Fibroblast of skin of abdomen (primary cell): ENCODE results near the gene KCNJ14. TPM values are rescaled to one million over a fixed set of nuclear protein-coding genes. Genes with fewer than 3 reads are reported as not detected.

ENCODE experiments used
- DNase-seq: peaks from one replicate; pipeline ENCODE4 v3.0.0-alpha.2; 2013
- polyA plus RNA-seq, 2 experiments: library from polyadenylated mRNA; unstranded; fragments of 120-200 nt; gene quantifications; one replicate each; pipeline ENCODE4 v1.2.1, GENCODE V29; 2013; ENCODE audit not compliant: insufficient read length in 2 of 2

The KCNJ14 gene
- 0.46 TPM for polyA plus RNA-seq (2013, experiment 1 of 2; ENCODE audit: insufficient read length)
- polyA plus RNA-seq (2013, experiment 2 of 2; ENCODE audit: insufficient read length): 0.53 TPM

DNA sequence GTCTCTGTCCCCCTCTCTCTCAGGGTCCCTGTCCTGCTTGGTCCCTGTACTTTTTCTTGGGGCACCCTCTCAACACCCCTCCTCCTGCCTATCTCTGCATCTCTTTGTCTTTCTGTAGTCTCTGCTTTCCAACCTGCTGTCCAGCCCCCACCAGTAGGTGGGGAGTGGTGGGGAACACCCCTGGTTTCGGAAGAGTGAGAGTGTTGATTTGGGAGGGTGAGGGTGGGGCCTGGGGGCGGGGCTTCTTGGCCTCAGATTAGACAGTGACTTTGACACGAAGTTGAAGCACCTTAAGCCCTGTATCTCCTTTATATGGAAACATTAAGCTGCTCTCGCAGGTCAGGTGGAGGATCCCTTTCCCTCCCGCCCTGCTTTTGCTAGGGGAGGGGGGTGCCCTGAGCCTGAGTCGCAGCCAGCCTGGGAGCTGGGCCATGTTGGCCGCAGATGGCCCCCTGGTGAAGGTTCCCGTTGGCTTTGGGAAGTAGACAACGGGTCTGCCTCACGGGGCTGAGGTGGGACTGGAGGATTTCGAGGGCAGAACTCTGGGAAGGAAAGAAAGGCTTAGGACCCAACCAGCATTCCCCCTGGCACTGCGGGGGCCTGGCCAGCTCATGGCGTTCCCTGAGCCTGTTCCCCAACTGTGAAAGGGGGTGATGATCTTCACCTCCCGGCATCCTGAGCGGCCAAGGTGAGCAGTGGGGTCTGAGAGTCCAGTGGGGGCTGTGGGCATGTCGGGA is at the start of gene KCNJ14:
TSS of gene KCNJ14 (plus strand) at position 404 of the 737 bp plus-strand sequence. CDS start 6,151 bp downstream, outside the sequence.
- DNase-seq: no peak

DNA sequence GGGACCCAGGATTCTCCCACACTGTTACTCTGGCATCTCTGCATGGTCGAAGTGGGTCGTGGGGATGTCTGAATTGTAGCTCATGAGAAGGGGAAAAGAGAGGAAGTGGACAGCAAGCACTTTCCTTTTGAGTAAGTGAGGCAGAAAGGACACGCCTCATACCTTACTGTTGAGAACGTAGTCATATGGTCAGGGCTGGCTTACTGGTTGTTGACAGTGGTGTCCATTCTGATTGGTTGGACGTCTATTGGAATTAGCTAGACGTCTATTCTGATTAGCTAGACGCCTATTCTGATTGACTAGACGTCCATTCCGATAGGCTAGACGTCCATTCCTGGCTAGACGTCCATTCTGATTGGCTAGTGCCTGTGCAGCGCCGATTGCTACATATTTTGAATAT is 49.5 kb upstream of the KCNJ14 start:
- DNase-seq: no peak

DNA sequence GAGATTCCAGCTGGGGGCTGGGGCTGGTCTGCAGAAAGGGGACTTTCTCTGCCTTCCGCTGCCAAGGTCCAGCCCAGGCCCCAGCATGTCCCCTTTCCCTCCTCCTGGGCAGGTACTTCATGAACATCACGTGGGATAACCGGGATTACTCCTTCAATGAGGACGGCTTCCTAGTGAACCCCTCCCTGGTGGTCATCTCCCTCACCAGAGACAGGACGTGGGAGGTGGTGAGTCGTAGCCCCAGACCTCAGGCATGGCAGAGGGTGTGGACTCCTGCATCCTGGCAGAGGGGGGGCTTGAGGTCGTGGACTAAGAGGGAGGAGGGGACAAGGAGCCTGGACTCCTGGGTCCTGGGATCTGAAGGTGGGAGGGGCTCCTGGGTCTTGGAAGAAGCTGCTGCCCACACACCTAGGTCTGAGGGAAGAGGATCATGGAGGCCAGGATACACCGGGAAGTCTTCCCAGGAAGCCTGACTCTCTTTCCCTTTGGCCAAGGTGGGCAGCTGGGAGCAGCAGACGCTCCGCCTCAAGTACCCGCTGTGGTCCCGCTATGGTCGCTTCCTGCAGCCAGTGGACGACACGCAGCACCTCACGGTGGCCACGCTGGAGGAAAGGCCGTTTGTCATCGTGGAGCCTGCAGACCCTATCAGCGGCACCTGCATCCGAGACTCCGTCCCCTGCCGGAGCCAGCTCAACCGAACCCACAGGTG is 41.3 kb upstream of the KCNJ14 start:
- DNase-seq: peak; percentile 73

DNA sequence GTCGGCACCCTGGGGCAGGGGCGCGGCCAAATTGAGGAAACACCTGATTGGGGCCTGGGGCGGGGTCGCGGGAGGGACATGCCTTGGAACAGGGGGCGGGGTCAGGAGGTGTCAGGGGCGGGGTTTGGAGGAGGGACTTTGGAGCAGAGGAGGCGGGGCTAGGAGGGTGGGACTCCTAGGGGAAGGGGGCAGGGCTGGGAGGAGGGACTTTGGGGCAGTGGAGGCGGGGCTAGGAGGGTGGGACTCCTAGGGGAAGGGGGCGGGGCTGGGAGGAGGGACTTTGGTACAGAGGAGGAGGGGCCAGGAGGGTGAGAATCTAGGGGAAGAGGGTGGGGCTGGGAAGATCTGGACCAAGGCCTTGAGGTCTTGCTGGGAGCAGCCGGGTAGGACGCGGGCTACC is 40.0 kb upstream of the KCNJ14 start:
- peak; percentile 75 for DNase-seq

DNA sequence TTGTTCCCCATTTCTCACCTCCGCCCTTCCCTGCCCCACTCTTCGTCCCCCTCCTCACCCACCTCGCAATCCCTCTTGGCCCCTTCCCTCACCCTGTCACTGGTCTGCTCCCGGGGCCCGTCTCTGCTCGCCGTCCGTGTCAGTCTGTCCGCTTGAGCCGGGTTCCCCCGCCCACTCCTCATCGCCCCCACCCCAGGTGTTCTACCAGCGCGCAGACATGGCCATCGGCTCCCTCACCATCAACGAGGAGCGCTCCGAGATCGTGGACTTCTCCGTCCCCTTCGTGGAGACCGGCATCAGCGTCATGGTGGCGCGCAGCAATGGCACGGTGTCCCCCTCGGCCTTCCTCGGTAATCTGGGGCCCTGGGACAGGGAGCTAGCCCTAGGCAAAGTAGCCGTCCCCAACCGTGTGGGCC is 39.6 kb upstream of the KCNJ14 start:
- DNase-seq: no peak

DNA sequence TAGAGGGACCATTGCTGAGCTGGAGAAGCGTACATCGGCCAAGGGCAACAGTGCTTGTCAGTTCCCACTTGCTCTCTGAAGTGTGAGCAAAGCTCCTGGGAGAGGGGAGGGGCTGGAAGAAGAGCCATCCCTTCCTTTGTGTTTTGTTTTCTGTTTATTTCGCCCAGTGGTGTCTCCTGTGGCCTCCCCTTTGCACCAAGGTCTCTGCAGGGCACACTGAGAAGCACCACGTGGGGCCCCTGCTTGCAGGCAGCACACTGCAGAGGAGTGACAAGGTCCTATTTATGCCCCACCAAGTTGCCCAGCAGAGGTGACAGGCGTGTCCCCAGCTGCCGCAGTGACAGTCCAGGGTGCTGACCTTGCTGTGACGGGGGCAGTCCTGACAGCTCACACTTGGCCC is 38.0 kb upstream of the KCNJ14 start:
- DNase-seq: no peak

DNA sequence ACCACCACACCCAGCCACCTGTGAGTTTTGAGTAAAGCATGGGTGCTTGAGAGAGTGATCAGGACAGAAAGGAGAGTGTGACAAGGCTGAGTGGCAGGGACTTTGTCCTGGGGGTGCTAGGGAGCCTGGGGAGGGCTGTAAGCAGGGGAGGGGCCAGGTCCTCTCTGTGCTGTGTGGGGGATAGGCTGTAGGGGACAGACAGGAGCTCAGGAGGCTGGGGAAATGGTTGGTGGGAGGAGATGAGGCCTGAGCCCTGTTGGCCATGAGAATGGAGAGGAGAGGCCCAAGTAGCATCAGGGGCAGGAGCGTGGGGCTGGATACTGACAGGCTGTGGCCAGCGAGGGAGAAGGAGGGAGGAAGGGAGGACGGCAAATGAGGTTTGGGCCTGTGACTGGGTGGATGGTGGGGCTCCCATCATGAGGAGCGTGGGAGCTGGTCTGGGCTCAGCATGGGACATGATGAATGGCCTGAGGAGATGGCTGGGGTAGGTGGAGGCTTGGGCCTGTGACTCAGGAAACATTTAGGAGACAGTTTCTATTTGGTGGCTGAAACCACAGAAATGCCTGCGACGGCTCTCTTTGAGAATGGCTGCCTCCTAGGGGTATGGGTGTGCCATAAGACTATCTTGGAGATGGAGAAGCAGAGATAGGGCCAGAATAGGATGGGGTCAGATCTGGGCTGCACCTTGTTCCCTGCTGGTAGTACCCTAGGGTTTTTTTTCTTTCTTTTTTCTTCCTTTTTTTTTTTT is 36.9 kb upstream of the KCNJ14 start:
- peak; percentile 66 for DNase-seq

DNA sequence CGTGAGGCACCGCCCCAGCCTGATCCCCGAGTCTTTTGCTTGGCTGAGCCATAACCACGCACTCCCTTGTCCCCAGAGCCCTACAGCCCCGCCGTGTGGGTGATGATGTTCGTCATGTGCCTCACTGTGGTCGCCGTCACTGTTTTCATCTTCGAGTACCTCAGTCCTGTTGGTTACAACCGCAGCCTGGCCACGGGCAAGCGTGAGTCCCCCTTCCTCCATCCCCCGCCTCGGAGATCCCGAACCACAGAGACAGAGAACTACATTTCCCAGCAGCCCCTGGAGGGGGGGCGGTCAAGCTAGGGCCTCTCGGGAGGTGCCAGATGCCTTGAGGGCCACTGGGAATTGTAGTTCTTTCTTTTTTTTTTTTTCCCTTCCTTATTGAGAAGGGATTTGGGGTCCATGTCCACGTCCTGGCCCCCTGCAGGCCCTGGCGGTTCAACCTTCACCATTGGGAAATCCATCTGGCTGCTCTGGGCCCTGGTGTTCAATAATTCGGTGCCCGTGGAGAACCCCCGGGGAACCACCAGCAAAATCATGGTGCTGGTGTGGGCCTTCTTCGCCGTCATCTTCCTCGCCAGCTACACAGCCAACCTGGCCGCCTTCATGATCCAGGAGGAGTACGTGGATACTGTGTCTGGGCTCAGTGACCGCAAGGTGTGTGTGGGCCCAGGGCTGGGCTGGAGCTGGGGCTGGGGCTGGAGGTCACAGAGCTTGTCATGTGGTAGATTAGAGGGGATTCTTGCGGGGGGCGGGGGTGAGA is 36.0 kb upstream of the KCNJ14 start:
- DNase-seq: peak; percentile 64

DNA sequence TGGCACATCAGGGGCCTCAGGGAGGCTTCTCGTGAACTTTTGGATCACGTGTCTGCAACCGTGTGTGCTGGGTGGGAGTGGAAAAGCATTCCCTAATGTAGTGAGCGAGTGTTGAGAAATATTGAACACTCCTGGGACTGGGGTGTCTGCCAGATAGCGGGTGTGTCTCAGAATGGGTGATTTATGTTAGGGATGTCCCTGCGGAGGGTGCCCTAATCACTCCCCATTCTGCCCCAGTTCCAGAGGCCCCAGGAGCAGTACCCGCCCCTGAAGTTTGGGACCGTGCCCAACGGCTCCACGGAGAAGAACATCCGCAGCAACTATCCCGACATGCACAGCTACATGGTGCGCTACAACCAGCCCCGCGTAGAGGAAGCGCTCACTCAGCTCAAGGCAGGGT is 33.8 kb upstream of the KCNJ14 start:
- no peak for DNase-seq

DNA sequence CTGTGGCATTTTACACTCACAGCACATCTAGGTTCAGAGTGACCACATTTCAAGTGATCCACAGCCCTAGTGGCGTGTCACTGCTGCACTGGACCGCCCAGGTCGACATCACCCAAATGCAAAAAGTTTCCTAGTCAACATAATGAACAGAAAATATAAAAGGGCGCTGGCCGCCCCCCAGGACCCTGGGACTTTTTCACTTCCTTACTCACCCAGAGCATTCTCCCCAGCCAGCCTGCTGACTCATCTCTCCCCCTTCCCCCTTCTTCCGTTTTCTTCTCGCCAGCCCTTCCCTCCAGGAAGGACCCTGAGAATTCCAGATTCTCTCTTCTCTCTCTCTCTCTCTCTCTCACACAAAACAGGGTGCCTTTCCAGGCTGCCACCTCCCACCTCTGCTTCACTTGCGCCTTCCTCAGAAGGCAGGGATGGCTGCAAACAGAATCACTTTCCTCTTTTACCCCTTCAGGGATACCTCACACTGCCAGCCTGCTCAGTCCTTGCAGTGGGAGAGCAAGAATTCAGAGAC is 30.6 kb upstream of the KCNJ14 start:
- DNase-seq: peak; percentile 79

DNA sequence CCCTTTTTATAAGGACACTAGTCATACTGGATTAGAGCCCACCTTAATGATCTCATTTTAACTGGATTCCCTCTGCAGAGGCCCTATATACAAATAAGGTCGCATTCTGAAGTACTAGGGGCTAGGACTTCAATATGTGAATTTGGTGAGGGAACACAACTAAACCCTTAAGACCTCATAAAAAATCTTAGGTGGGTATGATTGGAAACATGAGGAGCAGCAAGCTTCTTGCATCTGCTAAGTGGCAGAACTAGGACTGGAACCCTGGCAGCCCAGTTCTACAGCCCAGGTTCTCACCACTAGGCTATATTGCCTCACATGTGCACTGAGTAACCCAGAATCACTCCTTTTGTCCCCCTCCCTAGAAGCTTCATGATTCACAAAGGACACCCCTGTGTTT is 26.7 kb upstream of the KCNJ14 start:
- no peak for DNase-seq

DNA sequence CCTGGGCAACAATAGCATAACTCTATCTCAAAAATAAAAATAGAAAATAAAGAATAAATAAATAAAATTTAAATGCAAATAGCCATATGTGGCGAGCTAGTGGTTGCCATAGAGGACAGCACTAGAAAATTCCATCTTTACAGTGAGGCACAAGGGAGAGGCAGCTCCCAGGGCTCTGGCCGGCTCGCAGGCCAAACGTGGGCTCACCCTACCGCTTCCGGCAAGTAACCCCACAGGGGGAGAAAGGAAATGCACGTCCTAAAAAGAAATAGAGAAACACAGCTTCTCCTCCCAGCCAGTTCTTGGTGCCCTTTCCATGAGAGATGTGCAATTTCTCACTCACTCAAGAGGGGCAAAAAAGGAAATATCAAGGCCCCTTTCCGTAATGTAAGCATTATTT is 22.0 kb upstream of the KCNJ14 start:
- no peak for DNase-seq

DNA sequence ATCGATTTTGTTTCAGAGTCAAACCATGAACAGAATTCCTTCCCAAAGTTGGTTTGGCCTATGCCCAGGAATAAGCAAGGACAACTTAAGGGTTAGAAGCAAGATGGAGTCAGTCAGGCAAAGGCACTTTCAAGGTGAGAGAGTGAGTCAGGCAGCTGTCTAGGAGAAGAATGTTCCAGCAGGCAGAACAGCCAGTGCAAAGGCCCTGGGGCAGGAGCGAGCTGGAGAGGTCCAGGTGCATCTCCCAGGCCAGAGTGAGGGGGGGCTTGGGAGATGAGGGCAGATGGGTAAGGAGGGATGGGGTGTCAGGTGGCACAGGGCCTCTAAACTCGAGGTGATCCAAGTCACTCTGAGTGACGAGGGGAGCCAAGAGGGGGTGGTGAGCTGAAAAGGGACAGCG is 18.8 kb upstream of the KCNJ14 start:
- DNase-seq: no peak

DNA sequence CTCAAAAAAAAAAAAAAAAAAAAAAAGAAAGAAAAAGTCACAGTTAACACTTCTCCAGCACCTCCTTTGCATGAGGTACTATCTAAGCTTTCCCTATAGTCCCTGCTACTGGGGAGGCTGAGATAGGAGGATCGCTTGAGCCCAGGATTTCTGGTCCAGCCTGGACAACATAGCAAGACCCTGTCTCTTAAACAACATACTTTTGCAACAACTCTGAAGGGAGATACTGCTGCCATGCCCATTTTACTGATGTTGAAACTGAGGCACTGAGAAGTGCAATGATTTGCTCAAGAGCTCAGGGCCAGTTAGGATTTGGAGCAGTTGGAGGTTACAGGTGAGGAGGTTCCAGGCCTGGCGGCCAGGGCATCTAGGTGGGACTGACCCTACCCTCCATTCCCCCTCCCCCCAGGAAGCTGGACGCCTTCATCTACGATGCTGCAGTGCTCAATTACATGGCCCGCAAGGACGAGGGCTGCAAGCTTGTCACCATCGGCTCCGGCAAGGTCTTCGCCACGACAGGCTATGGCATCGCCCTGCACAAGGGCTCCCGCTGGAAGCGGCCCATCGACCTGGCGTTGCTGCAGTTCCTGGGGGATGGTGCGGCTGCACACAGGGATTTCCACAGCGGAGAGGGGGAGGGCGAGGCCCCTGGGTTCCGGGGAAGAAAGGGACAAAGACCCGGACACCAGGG is 13.9 kb upstream of the KCNJ14 start:
- no peak for DNase-seq

DNA sequence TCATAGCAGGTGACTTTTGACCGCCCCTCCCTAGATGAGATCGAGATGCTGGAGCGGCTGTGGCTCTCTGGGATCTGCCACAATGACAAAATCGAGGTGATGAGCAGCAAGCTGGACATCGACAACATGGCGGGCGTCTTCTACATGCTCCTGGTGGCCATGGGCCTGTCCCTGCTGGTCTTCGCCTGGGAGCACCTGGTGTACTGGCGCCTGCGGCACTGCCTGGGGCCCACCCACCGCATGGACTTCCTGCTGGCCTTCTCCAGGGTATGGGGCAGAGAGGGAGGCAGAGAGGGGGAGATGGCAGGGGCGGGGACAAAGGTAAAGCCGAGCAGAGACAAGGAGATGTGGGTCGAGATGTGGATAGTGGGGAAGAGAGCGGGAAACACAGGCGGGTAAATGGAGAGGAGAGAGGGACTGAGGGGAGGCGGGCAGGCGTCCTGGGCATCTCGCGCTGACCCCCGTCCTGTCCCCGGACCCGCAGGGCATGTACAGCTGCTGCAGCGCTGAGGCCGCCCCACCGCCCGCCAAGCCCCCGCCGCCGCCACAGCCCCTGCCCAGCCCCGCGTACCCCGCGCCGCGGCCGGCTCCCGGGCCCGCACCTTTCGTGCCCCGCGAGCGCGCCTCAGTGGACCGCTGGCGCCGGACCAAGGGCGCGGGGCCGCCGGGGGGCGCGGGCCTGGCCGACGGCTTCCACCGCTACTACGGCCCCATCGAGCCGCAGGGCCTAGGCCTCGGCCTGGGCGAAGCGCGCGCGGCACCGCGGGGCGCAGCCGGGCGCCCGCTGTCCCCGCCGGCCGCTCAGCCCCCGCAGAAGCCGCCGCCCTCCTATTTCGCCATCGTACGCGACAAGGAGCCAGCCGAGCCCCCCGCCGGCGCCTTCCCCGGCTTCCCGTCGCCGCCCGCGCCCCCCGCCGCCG is 13.0 kb upstream of the KCNJ14 start:
- no peak for DNase-seq

DNA sequence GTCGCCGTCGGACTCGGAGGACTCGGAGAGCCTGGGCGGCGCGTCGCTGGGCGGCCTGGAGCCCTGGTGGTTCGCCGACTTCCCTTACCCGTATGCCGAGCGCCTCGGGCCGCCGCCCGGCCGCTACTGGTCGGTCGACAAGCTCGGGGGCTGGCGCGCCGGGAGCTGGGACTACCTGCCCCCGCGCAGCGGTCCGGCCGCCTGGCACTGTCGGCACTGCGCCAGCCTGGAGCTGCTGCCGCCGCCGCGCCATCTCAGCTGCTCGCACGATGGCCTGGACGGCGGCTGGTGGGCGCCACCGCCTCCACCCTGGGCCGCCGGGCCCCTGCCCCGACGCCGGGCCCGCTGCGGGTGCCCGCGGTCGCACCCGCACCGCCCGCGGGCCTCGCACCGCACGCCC is 12.1 kb upstream of the KCNJ14 start:
- no peak for DNase-seq

DNA sequence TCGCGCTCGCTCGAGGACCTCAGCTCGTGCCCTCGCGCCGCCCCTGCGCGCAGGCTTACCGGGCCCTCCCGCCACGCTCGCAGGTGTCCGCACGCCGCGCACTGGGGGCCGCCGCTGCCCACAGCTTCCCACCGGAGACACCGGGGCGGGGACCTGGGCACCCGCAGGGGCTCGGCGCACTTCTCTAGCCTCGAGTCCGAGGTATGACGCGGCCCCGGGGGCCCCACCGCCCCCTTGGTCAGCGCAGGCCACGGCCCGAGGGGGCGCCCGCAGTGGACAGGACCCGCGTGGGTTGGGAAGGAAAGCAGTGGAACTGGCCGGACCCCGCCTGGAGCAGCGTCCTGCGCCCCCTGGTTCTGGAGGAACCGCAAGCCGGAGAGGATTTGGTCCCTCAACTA is 11.6 kb upstream of the KCNJ14 start:
- DNase-seq: no peak

DNA sequence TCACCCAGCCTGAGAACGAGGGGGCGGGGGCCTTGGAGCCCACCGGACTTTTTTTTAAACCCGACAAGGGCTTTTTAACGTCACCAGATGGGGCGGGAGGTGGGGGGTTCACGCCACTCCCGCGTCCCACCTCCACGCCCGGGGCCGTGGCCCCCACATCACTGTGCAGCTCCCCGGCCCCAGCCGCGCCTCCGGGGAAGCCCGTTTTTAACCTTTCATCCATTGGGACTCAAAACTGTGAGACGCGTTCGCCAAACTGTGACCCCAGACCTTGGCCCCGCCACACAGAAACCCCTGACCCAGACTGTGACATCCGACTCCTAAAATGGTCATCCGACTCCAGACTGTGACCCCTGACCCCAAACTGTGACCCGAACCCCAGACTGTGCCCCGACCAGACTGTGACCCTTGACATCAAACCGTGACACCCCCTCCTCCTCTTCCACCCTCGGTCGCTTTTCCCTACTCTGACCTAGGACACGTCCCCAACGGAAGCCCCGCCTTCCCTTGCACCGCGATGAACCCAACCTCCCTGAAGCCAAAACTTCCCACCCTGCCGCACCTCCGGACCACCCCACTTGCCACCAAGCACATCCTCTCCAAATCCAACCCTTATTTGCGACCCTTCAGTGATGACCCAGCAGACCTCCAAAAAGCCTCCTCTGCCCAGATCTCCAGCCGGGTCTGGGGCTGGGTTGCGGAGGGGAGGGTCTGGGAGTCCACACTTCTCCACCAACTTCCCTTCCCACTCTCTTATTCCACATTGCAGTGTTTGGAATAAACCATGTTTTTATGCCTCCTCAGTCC is 11.0 kb upstream of the KCNJ14 start:
- DNase-seq: no peak

DNA sequence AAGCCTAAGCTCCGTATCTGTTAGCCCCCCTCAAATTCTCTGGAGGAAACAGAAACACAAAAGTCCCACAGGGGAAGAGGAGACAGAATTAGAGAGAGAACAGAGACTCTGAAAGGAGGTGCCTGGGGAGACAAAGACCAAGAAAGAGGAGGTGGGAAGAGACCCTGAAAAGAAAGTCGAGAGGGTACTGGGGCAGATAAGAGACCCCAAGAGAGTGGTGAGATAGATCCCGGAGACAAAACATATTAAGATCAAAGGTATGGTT is 10.5 kb upstream of the KCNJ14 start:
- no peak for DNase-seq

DNA sequence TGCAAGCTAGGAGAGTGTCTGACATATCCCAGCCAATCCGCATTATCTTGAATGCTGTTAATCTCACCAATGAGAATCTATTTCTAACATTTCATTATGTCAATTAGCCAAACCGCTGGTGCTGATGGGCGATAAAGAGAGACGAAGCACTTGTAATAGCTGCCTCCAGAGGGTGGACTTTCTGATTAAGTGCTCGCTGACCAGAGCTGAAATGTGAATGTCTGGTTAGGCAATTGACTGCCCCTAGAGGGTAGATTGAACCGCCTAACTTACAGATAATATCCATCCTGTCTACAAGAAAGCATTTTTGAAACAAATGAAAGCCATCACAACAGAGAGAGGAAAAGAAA is 10.1 kb upstream of the KCNJ14 start:
- peak; percentile 93 for DNase-seq
